Measurements from ENCODE around the gene MMP3.

MMP3 gene

GRCh38 chr11:102794382-102794781 lies 49.0 kb downstream of the MMP3 start:
- TF ChIP-seq, protein P1, sequence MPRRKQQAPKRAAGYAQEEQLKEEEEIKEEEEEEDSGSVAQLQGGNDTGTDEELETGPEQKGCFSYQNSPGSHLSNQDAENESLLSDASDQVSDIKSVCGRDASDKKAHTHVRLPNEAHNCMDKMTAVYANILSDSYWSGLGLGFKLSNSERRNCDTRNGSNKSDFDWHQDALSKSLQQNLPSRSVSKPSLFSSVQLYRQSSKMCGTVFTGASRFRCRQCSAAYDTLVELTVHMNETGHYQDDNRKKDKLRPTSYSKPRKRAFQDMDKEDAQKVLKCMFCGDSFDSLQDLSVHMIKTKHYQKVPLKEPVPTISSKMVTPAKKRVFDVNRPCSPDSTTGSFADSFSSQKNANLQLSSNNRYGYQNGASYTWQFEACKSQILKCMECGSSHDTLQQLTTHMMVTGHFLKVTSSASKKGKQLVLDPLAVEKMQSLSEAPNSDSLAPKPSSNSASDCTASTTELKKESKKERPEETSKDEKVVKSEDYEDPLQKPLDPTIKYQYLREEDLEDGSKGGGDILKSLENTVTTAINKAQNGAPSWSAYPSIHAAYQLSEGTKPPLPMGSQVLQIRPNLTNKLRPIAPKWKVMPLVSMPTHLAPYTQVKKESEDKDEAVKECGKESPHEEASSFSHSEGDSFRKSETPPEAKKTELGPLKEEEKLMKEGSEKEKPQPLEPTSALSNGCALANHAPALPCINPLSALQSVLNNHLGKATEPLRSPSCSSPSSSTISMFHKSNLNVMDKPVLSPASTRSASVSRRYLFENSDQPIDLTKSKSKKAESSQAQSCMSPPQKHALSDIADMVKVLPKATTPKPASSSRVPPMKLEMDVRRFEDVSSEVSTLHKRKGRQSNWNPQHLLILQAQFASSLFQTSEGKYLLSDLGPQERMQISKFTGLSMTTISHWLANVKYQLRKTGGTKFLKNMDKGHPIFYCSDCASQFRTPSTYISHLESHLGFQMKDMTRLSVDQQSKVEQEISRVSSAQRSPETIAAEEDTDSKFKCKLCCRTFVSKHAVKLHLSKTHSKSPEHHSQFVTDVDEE (CRISPR knock-in tag; IDR thresholded peaks at IDR 0.05), result no peak
- TF ChIP-seq ZFP30 (CRISPR knock-in tag; IDR thresholded peaks at IDR 0.05) (no peak), ESRRG (CRISPR knock-in tag; IDR thresholded peaks at IDR 0.05) (no peak), TCF4 (CRISPR knock-in tag; IDR thresholded peaks at IDR 0.05; ENCODE audit: borderline replicate concordance) (no peak), ARNTL (CRISPR knock-in tag; IDR thresholded peaks at IDR 0.05; ENCODE audit: borderline replicate concordance, low read depth) (no peak), CSDC2 (CRISPR knock-in tag; IDR thresholded peaks at IDR 0.05) (no peak), ZC3H10 (CRISPR knock-in tag; IDR thresholded peaks at IDR 0.05) (no peak), TOX (CRISPR knock-in tag; IDR thresholded peaks at IDR 0.05; ENCODE audit: borderline replicate concordance) (no peak), OSR1 (CRISPR knock-in tag; IDR thresholded peaks at IDR 0.05) (no peak), SNAI2 (CRISPR knock-in tag; IDR thresholded peaks at IDR 0.05) (no peak), GLIS3 (CRISPR knock-in tag; IDR thresholded peaks at IDR 0.05) (no peak), CSRNP3 (CRISPR knock-in tag; IDR thresholded peaks at IDR 0.05) (no peak), RARB (CRISPR knock-in tag; IDR thresholded peaks at IDR 0.05) (no peak)
- TF ChIP-seq, protein P2, sequence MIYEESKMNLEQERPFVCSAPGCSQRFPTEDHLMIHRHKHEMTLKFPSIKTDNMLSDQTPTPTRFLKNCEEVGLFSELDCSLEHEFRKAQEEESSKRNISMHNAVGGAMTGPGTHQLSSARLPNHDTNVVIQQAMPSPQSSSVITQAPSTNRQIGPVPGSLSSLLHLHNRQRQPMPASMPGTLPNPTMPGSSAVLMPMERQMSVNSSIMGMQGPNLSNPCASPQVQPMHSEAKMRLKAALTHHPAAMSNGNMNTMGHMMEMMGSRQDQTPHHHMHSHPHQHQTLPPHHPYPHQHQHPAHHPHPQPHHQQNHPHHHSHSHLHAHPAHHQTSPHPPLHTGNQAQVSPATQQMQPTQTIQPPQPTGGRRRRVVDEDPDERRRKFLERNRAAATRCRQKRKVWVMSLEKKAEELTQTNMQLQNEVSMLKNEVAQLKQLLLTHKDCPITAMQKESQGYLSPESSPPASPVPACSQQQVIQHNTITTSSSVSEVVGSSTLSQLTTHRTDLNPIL (CRISPR knock-in tag; IDR thresholded peaks at IDR 0.05; ENCODE audit: low read depth), result no peak
- TF ChIP-seq, protein P3, sequence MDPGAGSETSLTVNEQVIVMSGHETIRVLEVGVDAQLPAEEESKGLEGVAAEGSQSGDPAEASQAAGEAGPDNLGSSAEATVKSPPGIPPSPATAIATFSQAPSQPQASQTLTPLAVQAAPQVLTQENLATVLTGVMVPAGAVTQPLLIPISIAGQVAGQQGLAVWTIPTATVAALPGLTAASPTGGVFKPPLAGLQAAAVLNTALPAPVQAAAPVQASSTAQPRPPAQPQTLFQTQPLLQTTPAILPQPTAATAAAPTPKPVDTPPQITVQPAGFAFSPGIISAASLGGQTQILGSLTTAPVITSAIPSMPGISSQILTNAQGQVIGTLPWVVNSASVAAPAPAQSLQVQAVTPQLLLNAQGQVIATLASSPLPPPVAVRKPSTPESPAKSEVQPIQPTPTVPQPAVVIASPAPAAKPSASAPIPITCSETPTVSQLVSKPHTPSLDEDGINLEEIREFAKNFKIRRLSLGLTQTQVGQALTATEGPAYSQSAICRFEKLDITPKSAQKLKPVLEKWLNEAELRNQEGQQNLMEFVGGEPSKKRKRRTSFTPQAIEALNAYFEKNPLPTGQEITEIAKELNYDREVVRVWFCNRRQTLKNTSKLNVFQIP (CRISPR knock-in tag; IDR thresholded peaks at IDR 0.05; ENCODE audit: borderline replicate concordance, low read depth), result no peak
- TF ChIP-seq, protein P4, sequence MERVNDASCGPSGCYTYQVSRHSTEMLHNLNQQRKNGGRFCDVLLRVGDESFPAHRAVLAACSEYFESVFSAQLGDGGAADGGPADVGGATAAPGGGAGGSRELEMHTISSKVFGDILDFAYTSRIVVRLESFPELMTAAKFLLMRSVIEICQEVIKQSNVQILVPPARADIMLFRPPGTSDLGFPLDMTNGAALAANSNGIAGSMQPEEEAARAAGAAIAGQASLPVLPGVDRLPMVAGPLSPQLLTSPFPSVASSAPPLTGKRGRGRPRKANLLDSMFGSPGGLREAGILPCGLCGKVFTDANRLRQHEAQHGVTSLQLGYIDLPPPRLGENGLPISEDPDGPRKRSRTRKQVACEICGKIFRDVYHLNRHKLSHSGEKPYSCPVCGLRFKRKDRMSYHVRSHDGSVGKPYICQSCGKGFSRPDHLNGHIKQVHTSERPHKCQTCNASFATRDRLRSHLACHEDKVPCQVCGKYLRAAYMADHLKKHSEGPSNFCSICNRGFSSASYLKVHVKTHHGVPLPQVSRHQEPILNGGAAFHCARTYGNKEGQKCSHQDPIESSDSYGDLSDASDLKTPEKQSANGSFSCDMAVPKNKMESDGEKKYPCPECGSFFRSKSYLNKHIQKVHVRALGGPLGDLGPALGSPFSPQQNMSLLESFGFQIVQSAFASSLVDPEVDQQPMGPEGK (CRISPR knock-in tag; IDR thresholded peaks at IDR 0.05; ENCODE audit: borderline replicate concordance), result no peak
- peak; percentile 80 for ATAC-seq

GRCh38 chr11:102793677-102794290 lies 49.6 kb downstream of the MMP3 start:
- no peak for TF ChIP-seq CSDC2 (CRISPR knock-in tag; IDR thresholded peaks at IDR 0.05)
- TF ChIP-seq ZNF8 (CRISPR knock-in tag; IDR thresholded peaks at IDR 0.05), result no peak
- TF ChIP-seq, protein P2 (CRISPR knock-in tag; IDR thresholded peaks at IDR 0.05; ENCODE audit: low read depth), result no peak
- TF ChIP-seq GLIS3 (CRISPR knock-in tag; IDR thresholded peaks at IDR 0.05), result no peak
- TF ChIP-seq ZFP30 (CRISPR knock-in tag; IDR thresholded peaks at IDR 0.05), result no peak
- no peak for TF ChIP-seq RARB (CRISPR knock-in tag; IDR thresholded peaks at IDR 0.05)
- no peak for TF ChIP-seq PPARA (CRISPR knock-in tag; IDR thresholded peaks at IDR 0.05; ENCODE audit: borderline replicate concordance)
- TF ChIP-seq OSR1 (CRISPR knock-in tag; IDR thresholded peaks at IDR 0.05), result no peak
- TF ChIP-seq TOX (CRISPR knock-in tag; IDR thresholded peaks at IDR 0.05; ENCODE audit: borderline replicate concordance), result no peak
- TF ChIP-seq ZFP3 (CRISPR knock-in tag; IDR thresholded peaks at IDR 0.05), result no peak
- no peak for TF ChIP-seq ZNF565 (CRISPR knock-in tag; conservative IDR thresholded peaks at IDR 0.05; ENCODE audit: low read depth)
- TF ChIP-seq ESRRG (CRISPR knock-in tag; IDR thresholded peaks at IDR 0.05), result no peak
- no peak for TF ChIP-seq TCF4 (CRISPR knock-in tag; IDR thresholded peaks at IDR 0.05; ENCODE audit: borderline replicate concordance)
- no peak for TF ChIP-seq SNAI2 (CRISPR knock-in tag; IDR thresholded peaks at IDR 0.05)
- ATAC-seq, result no peak

All from SK-N-SH treated with all-trans-retinoic acid at 6 μM for 48 hours (cell line).